Calu3 (cell line): Measurements from ENCODE around the gene AGBL1. TPM values are rescaled to one million over a fixed set of nuclear protein-coding genes. Genes with fewer than 3 reads are reported as not detected.

ENCODE experiments used
- BruUV-seq: library from RNA; stranded (reverse); fragments of 400-500 nt; replicated peaks from 2 replicates; lab custom pipeline; 2021; lab: Mats Ljungman, UMichigan
- CTCF ChIA-PET: fragments of 300-600 bp; sonication (Branson Sonifier 250); formaldehyde crosslinking; loops from one replicate; lab custom pipeline; 2022; ENCODE audit warnings: antibody characterized with exemption; lab: Charles Lee
- DNase-seq: peaks from one replicate; pipeline ENCODE4 v3.0.0; 2022
- H3K27ac Mint-ChIP-seq: one replicate; pipeline ENCODE4 v1.8.0; 2022; ENCODE audit warnings: mixed read lengths; ENCODE audit not compliant: unreplicated experiment
- H3K27me3 Mint-ChIP-seq: one replicate; pipeline ENCODE4 v1.8.0; 2022; ENCODE audit warnings: mixed read lengths; ENCODE audit not compliant: unreplicated experiment
- H3K36me3 Mint-ChIP-seq: one replicate; pipeline ENCODE4 v1.8.0; 2022; ENCODE audit warnings: mild to moderate bottlenecking, moderate library complexity, mixed read lengths; ENCODE audit not compliant: insufficient read depth, unreplicated experiment
- H3K4me1 Mint-ChIP-seq: one replicate; pipeline ENCODE4 v1.8.0; 2022; ENCODE audit warnings: mild to moderate bottlenecking, low read depth, mixed read lengths; ENCODE audit not compliant: unreplicated experiment
- H3K4me3 Mint-ChIP-seq: one replicate; pipeline ENCODE4 v1.8.0; 2022; ENCODE audit warnings: mild to moderate bottlenecking, low read depth, moderate library complexity, mixed read lengths; ENCODE audit not compliant: unreplicated experiment
- H3K9me3 Mint-ChIP-seq: one replicate; pipeline ENCODE4 v1.8.0; 2022; ENCODE audit warnings: low read depth, mixed read lengths; ENCODE audit not compliant: unreplicated experiment
- CTCF ChIP-seq: fragments of 200-600 bp; IDR thresholded peaks from one replicate; pipeline ENCODE4 v1.8.0; 2022; ENCODE audit warnings: antibody characterized with exemption; ENCODE audit not compliant: unreplicated experiment
- intact Hi-C: fragments of 100-400 bp; cut with micrococcal nuclease; formaldehyde crosslinking; loops from one replicate; pipeline ENCODE4 v1.10.0; 2022; ENCODE audit not compliant: unreplicated experiment
- total RNA-seq: library from RNA; stranded (reverse); gene quantifications from 2 replicates; pipeline ENCODE4 v1.2.3, GENCODE V29; 2022

AGBL1 gene
- total RNA-seq, 1 experiment from 2014 or later = not detected

GRCh38 chr15:86136861-86137260 is 57.2 kb downstream of the AGBL1 start:
- no peak for TF ChIP-seq CTCF
- no TSS peak for BruUV-seq
- intact Hi-C loops = no loop called here
- no peaks in the 10 kb centered on the region for H3K4me1 Mint-ChIP-seq
- H3K36me3 Mint-ChIP-seq = no peaks in the 10 kb centered on the region
- H3K27ac Mint-ChIP-seq = no peak overlapping the region
- peaks cover 2% of the 10 kb centered on the region for H3K9me3 Mint-ChIP-seq
- no peak for DNase-seq
- no peak overlapping the region for H3K4me3 Mint-ChIP-seq
- CTCF ChIA-PET = no interaction called here
- no peaks in the 10 kb centered on the region for H3K27me3 Mint-ChIP-seq

GRCh38 chr15:86138798-86139197 is 59.1 kb downstream of the AGBL1 start:
- no TSS peak for BruUV-seq
- CTCF ChIA-PET = no interaction called here

GRCh38 chr15:86139828-86140227 is 60.2 kb downstream of the AGBL1 start:
- H3K4me3 Mint-ChIP-seq = no peak overlapping the region
- no peaks in the 10 kb centered on the region for H3K4me1 Mint-ChIP-seq
- intact Hi-C loops = no loop called here
- no TSS peak for BruUV-seq
- DNase-seq = peak; percentile 21
- no peak overlapping the region for H3K27ac Mint-ChIP-seq
- no peaks in the 10 kb centered on the region for H3K27me3 Mint-ChIP-seq
- CTCF ChIA-PET = no interaction called here
- H3K9me3 Mint-ChIP-seq = peaks cover 2% of the 10 kb centered on the region
- no peaks in the 10 kb centered on the region for H3K36me3 Mint-ChIP-seq
- no peak for TF ChIP-seq CTCF

More at GRCh38 chr15:86138798-86139197, 59.1 kb downstream of the AGBL1 start:
- no peak overlapping the region for H3K27ac Mint-ChIP-seq
- DNase-seq = no peak
- peaks cover 2% of the 10 kb centered on the region for H3K9me3 Mint-ChIP-seq
- H3K27me3 Mint-ChIP-seq = no peaks in the 10 kb centered on the region
- H3K4me3 Mint-ChIP-seq = no peak overlapping the region
- TF ChIP-seq CTCF = no peak
- no peaks in the 10 kb centered on the region for H3K4me1 Mint-ChIP-seq
- intact Hi-C loops = no loop called here
- H3K36me3 Mint-ChIP-seq = no peaks in the 10 kb centered on the region

GRCh38 chr15:86154705-86155104 is 75.0 kb downstream of the AGBL1 start:
- TF ChIP-seq CTCF = no peak
- intact Hi-C loops = no loop called here
- Mint-ChIP-seq H3K4me1 (no peaks in the 10 kb centered on the region), H3K36me3 (no peaks in the 10 kb centered on the region), H3K27ac (no peak overlapping the region), H3K4me3 (no peak overlapping the region), H3K27me3 (no peaks in the 10 kb centered on the region), H3K9me3 (peaks cover 3% of the 10 kb centered on the region)
- no TSS peak for BruUV-seq
- no peak for DNase-seq
- CTCF ChIA-PET = no interaction called here
